ENCODE data around the gene MRPL48.

MRPL48 gene

GRCh38 chr11:73779084-73779902 is 8.4 kb upstream of the MRPL48 start:
- Histone ChIP-seq H4K20me1 (ENCODE audit: insufficient read depth, low read length) (no peaks in the 10 kb centered on the region), H2AFZ (ENCODE audit: low read depth, low read length) (peak overlapping the region; percentile 71), H3K4me1 (ENCODE audit: insufficient read depth, low read length) (peaks cover 27% of the 10 kb centered on the region), H3K27me3 (ENCODE audit: insufficient read depth, low read length, poor library complexity) (no peaks in the 10 kb centered on the region), H3K27ac (ENCODE audit: low read length) (peak overlapping the region; percentile 80), H3K4me2 (ENCODE audit: insufficient read depth, low read length) (peak overlapping the region; percentile 72), H3K4me3 (ENCODE audit: low read depth in 1 of 2, low read length in 2 of 2) (peak overlapping the region; percentile 24 to 59; a peak in 3 of 4 replicates), H3K9me3 (ENCODE audit: insufficient read depth, low read length, severe bottlenecking) (no peaks in the 10 kb centered on the region), H3K9ac (ENCODE audit: low read depth, low read length) (peak overlapping the region; percentile 58), H3K36me3 (ENCODE audit: insufficient read depth, low read length) (no peaks in the 10 kb centered on the region), H3K79me2 (ENCODE audit: insufficient read depth, low read length) (no peaks in the 10 kb centered on the region)
- peak; percentile 94 for ATAC-seq (ENCODE audit: insufficient read depth, low read depth)
- DNase-seq: peak; percentile 100
- TF ChIP-seq CTCF (IDR thresholded peaks at IDR 0.05; ENCODE audit: borderline replicate concordance, extremely low read depth, low read length, poor library complexity, severe bottlenecking) (no peak), EZH2 (IDR thresholded peaks at IDR 0.05; ENCODE audit: borderline replicate concordance, low read depth, low read length, severe bottlenecking) (no peak)

- Histone ChIP-seq H3K4me3 (ENCODE audit: low read depth in 1 of 2, low read length in 2 of 2) (no peak overlapping the region), H2AFZ (ENCODE audit: low read depth, low read length) (peak overlapping the region; percentile 53; the same call in 1 of the 2 replicates), H4K20me1 (ENCODE audit: insufficient read depth, low read length) (no peaks in the 10 kb centered on the region), H3K27ac (ENCODE audit: low read length) (no peak overlapping the region), H3K79me2 (ENCODE audit: insufficient read depth, low read length) (no peaks in the 10 kb centered on the region), H3K9ac (ENCODE audit: low read depth, low read length) (no peak overlapping the region), H3K9me3 (ENCODE audit: insufficient read depth, low read length, severe bottlenecking) (no peaks in the 10 kb centered on the region), H3K4me2 (ENCODE audit: insufficient read depth, low read length) (no peak overlapping the region), H3K27me3 (ENCODE audit: insufficient read depth, low read length, poor library complexity) (no peaks in the 10 kb centered on the region), H3K4me1 (ENCODE audit: insufficient read depth, low read length) (peaks cover 45% of the 10 kb centered on the region), H3K36me3 (ENCODE audit: insufficient read depth, low read length) (no peaks in the 10 kb centered on the region)
- ATAC-seq (ENCODE audit: insufficient read depth, low read depth): no peak
- no peak for DNase-seq
- TF ChIP-seq EZH2 (IDR thresholded peaks at IDR 0.05; ENCODE audit: borderline replicate concordance, low read depth, low read length, severe bottlenecking): no peak
- TF ChIP-seq CTCF (IDR thresholded peaks at IDR 0.05; ENCODE audit: borderline replicate concordance, extremely low read depth, low read length, poor library complexity, severe bottlenecking): no peak
Observed at GRCh38 chr11:73781303-73781702, 6.4 kb upstream of the MRPL48 start.

GRCh38 chr11:73783483-73784020 is 4.1 kb upstream of the MRPL48 start:
- H2AFZ ChIP-seq (ENCODE audit: low read depth, low read length): no peak overlapping the region
- H3K9me3 ChIP-seq (ENCODE audit: insufficient read depth, low read length, severe bottlenecking): no peaks in the 10 kb centered on the region
- no peaks in the 10 kb centered on the region for H3K27me3 ChIP-seq (ENCODE audit: insufficient read depth, low read length, poor library complexity)
- H3K4me1 ChIP-seq (ENCODE audit: insufficient read depth, low read length): peaks cover 54% of the 10 kb centered on the region
- H3K9ac ChIP-seq (ENCODE audit: low read depth, low read length): no peak overlapping the region
- H3K27ac ChIP-seq (ENCODE audit: low read length): no peak overlapping the region; the same call in 1 of the 2 replicates
- H3K79me2 ChIP-seq (ENCODE audit: insufficient read depth, low read length): peaks cover 18% of the 10 kb centered on the region
- DNase-seq (no peak), ATAC-seq (ENCODE audit: insufficient read depth, low read depth) (no peak)
- TF ChIP-seq EZH2 (IDR thresholded peaks at IDR 0.05; ENCODE audit: borderline replicate concordance, low read depth, low read length, severe bottlenecking) (no peak), CTCF (IDR thresholded peaks at IDR 0.05; ENCODE audit: borderline replicate concordance, extremely low read depth, low read length, poor library complexity, severe bottlenecking) (no peak)
- H3K4me3 ChIP-seq (ENCODE audit: low read depth in 1 of 2, low read length in 2 of 2): no peak overlapping the region
- H3K36me3 ChIP-seq (ENCODE audit: insufficient read depth, low read length): no peaks in the 10 kb centered on the region
- H4K20me1 ChIP-seq (ENCODE audit: insufficient read depth, low read length): no peaks in the 10 kb centered on the region
- H3K4me2 ChIP-seq (ENCODE audit: insufficient read depth, low read length): no peak overlapping the region

Measured in DND-41 (cell line).